22Rv1 (cell line): ENCODE measurements around the gene DEAF1.

ENCODE experiments used
- H3K27ac ChIP-seq: fragments of 450-650 bp; 2 replicates; pipeline ENCODE4 v1.5.1; 2017
- CTCF ChIP-seq: fragments of 450-650 bp; IDR thresholded peaks from 2 replicates; pipeline ENCODE4 v1.5.1; 2017; ENCODE audit warnings: mild to moderate bottlenecking
- ZFX ChIP-seq: fragments of 450-650 bp; IDR thresholded peaks from 2 replicates; pipeline ENCODE4 v1.6.1; 2017; ENCODE audit warnings: antibody characterized with exemption, borderline replicate concordance

DEAF1 gene

GRCh38 chr11:697811-698311, 2.8 kb upstream of the DEAF1 start:
- TF ChIP-seq CTCF = no peak
- no peak for TF ChIP-seq ZFX
- peak overlapping the region; percentile 97; the same call in 1 of the 2 replicates for H3K27ac ChIP-seq

DNA sequence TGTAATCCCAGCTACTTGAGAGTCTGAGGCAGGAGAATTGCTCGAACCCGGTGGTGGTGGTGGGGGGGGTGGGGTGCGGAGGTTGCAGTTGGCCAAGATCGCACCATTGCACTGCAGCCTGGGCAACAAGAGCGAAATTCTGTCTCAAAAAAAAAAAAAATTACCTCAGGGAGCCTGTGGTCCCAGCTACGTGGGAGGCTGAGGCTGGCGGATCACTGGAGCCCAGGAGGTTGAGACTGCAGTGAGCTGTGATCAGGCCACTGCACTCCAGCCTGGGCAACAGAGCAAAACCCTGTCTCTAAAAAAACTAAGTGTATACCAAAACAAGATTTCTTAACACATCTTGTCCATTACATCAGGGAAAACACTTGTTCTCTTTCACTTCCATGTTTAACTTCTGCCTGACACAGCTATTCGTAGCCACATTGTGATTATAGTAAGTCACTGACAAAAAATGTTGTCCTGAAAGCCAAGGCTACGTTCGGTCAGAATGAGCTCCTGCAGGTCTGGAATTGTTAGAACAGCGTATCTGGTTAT, 2.0 kb upstream of the DEAF1 start:
- H3K27ac ChIP-seq = peak overlapping the region; percentile 97
- no peak for TF ChIP-seq CTCF
- no peak for TF ChIP-seq ZFX

DNA sequence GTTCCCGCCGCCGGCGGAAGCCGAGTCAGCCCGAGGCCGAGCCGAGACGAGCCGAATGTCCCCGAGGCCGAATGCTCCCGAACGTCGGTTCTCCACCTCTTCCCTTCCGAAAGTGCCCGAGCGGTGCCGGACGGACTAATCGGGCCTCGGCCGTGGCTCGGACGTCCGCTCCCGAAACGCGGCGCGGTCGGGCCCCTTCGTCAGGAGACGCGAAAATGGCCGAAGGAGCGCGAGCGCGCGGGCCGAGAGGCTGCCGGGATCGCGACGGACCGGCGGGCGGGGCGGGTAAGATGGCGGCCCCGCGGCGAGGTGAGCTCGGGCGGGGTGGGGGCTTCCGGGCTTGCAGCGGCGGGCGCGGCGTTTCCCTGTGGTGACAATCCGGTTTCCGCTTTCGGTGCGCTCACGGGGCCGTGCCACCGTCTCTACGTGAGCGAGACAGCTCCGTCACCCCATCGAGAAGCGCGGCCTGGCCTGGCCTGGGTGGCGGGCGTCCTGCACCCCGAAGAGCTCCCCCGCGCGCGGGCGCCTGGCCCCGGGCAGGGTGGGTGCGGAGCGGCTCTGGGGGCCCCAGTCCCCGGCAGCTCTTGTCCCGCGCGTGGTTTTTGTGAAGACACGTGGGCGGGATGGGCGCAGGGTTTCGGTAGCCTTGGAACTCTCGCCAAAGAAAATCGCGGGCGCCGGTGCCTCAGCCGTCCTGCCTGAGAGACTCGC, 671 bp upstream of the DEAF1 start, which contains the start of gene TMEM80:
Gene TMEM80 (plus strand): TSS at position 279 of the 711 bp plus-strand sequence. CDS start 12 bp downstream, at position 291.
- peak within 1 kb of the TSS; percentile 97 for H3K27ac ChIP-seq
- TF ChIP-seq ZFX (no peak), CTCF (no peak)

DNA sequence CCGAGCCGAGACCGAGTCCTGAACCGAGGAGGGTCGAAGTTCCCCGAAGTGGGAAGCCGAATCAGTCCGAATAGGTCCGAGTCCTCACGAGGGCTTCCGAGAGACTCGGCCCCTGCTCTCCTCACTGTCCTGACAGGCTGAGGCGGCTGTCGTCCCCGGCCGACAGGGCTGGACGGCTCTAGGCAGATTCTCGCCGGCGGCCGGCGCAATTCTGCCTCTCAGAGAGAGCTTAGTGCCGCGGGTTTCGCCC, 191 bp upstream of the DEAF1 start:
- TF ChIP-seq CTCF = no peak
- no peak for TF ChIP-seq ZFX

GRCh38 chr11:693887-694562, 997 bp downstream of the DEAF1 start:
- no peak for TF ChIP-seq CTCF
- TF ChIP-seq ZFX = no peak
- peak overlapping the region; percentile 97 for H3K27ac ChIP-seq

More for the DNA sequence above, 191 bp upstream of the DEAF1 start:
- H3K27ac ChIP-seq = peak overlapping the region; percentile 97

- TF ChIP-seq CTCF = no peak
These were observed 1.6 kb downstream of the DEAF1 start for GRCh38 chr11:693415-693831.

More at GRCh38 chr11:693415-693831, 1.6 kb downstream of the DEAF1 start:
- H3K27ac ChIP-seq = no peak overlapping the region
